HepG2 (cell line): ENCODE results near the gene FAM13B. TPM values are rescaled to one million over a fixed set of nuclear protein-coding genes. Genes with fewer than 3 reads are reported as not detected.

ENCODE experiments used
- ATAC-seq: fragments of 200-7000 bp; cut with Tn5 transposase; 3 replicates; pipeline ENCODE4 v1.9.1; 2020; ENCODE audit warnings: mild to moderate bottlenecking, moderate library complexity
- BruUV-seq: library from RNA; stranded (reverse); fragments of 400-500 nt; replicated peaks from 2 replicates; lab custom pipeline; 2021; lab: Mats Ljungman, UMichigan
- CTCF ChIA-PET: fragments of 300-600 bp; formaldehyde crosslinking; extraction: SDS; loops from one replicate; lab custom pipeline; 2021; ENCODE audit warnings: low total read pairs, inconsistent platforms, low intra/inter-chr PET ratio; lab: Yijun Ruan, JAX
- POLR2A ChIA-PET: fragments of 350-600 bp; sonication (Branson Sonifier 250); formaldehyde crosslinking; loops from one replicate; lab custom pipeline; 2020; ENCODE audit warnings: antibody characterized with exemption, inconsistent platforms; lab: Yijun Ruan, JAX
- DNase-seq: peaks from one replicate; pipeline ENCODE4 v3.0.0-alpha.2; 2015; ENCODE audit warnings: low spot score
- FAIRE-seq: peaks from 3 replicates; lab custom pipeline; 2011; peaks lifted over from hg19 to GRCh38; lab: Jason Lieb, UNC
- H2AFZ ChIP-seq: one replicate; pipeline ENCODE4 v1.6.1; 2011; ENCODE audit warnings: low read length, inconsistent platforms
- H3K27ac ChIP-seq: fragments of 300-600 bp; 3 replicates; pipeline ENCODE4 v1.8.0; 2011; ENCODE audit warnings: mixed run types, mild to moderate bottlenecking, mixed read lengths, low read length, inconsistent platforms; ENCODE audit not compliant: insufficient read depth; ENCODE audit errors: extremely low read length
- H3K27me3 ChIP-seq, 2 experiments: fragments of 200-600 bp in 1 of 2; 2 replicates in 1 of 2; 3 replicates in 1 of 2; pipeline versions ENCODE4 v1.6.0 to v1.8.0; 2011; ENCODE audit warnings: low read length in 2 of 2, mild to moderate bottlenecking in 2 of 2, moderate library complexity in 2 of 2, inconsistent platforms in 1 of 2; ENCODE audit not compliant: insufficient read depth in 2 of 2, control insufficient read depth in 1 of 2
- H3K36me3 ChIP-seq, 2 experiments: fragments of 200-600 bp in 1 of 2; replicated peaks in 1 of 2; 2 replicates in 1 of 2; 3 replicates in 1 of 2; pipeline versions ENCODE4 v1.5.1 to v1.8.0; 2011; ENCODE audit warnings: low read length in 2 of 2, inconsistent platforms in 1 of 2; ENCODE audit not compliant: insufficient read depth in 2 of 2, control insufficient read depth in 1 of 2
- H3K4me1 ChIP-seq: 2 replicates; pipeline ENCODE4 v1.5.1; 2012; ENCODE audit warnings: low read length, inconsistent platforms; ENCODE audit not compliant: insufficient read depth
- H3K4me2 ChIP-seq: 2 replicates; pipeline ENCODE4 v1.6.0; 2011; ENCODE audit warnings: low read depth, low read length, inconsistent platforms
- H3K4me3 ChIP-seq, 3 experiments: fragments of 200-600 bp in 1 of 3; sonication (generic), shearing (Covaris generic) in 1 of 3; replicated peaks in 1 of 3; 2 replicates each; pipeline ENCODE4 v1.5.1; 2011 to 2016; ENCODE audit warnings: low read length in 3 of 3, inconsistent platforms in 2 of 3, low read depth in 2 of 3, mild to moderate bottlenecking in 2 of 3, control low read depth in 1 of 3, mixed read lengths in 1 of 3; ENCODE audit not compliant: insufficient read depth in 1 of 3
- H3K79me2 ChIP-seq: one replicate; pipeline ENCODE4 v1.6.1; 2011; ENCODE audit warnings: low read length, inconsistent platforms; ENCODE audit not compliant: insufficient read depth
- H3K9ac ChIP-seq: 2 replicates; pipeline ENCODE4 v1.6.0; 2011; ENCODE audit warnings: mild to moderate bottlenecking, low read depth, low read length, inconsistent platforms; ENCODE audit not compliant: insufficient read depth
- H3K9me3 ChIP-seq: 2 replicates; pipeline ENCODE4 v1.5.1; 2012; ENCODE audit warnings: mild to moderate bottlenecking, low read length
- H4K20me1 ChIP-seq: 2 replicates; pipeline ENCODE4 v1.6.0; 2011; ENCODE audit warnings: inconsistent platforms, mild to moderate bottlenecking, low read length, moderate library complexity; ENCODE audit not compliant: insufficient read depth
- ATF7 ChIP-seq, 2 experiments: fragments of 450-650 bp in 1 of 2; sonication (generic) in 1 of 2; formaldehyde crosslinking in 1 of 2; IDR thresholded peaks; 2 replicates each; pipeline versions ENCODE4 v1.4.0 to v1.6.1; 2016 to 2020; ENCODE audit warnings: antibody characterized with exemption in 1 of 2, mild to moderate bottlenecking in 1 of 2, missing genetic modification reagents in 1 of 2
- HNF4G ChIP-seq, 2 experiments: sonication (generic) in 1 of 2; formaldehyde crosslinking in 1 of 2; IDR thresholded peaks; 2 replicates each; pipeline versions ENCODE4 v1.4.0 to v1.6.1; 2011 to 2020; ENCODE audit warnings: borderline replicate concordance in 2 of 2, low read depth in 2 of 2, mild to moderate bottlenecking in 2 of 2, low read length in 1 of 2, missing genetic modification reagents in 1 of 2, moderate library complexity in 1 of 2
- MXI1 ChIP-seq: IDR thresholded peaks from 3 replicates; pipeline ENCODE4 v1.6.1; 2012; ENCODE audit warnings: low read depth, low read length, inconsistent platforms, borderline replicate concordance
- RFX1 ChIP-seq: fragments of 450-650 bp; IDR thresholded peaks from 2 replicates; pipeline ENCODE4 v1.6.1; 2017
- ZNF207 ChIP-seq: fragments of 450-650 bp; IDR thresholded peaks from 2 replicates; pipeline ENCODE4 v1.6.1; 2016; ENCODE audit warnings: antibody characterized with exemption, borderline replicate concordance
- ZNF232 ChIP-seq: sonication (generic); formaldehyde crosslinking; IDR thresholded peaks from 2 replicates; pipeline ENCODE4 v1.4.0; 2020; ENCODE audit warnings: missing genetic modification reagents, borderline replicate concordance
- ZNF670 ChIP-seq: sonication (generic); formaldehyde crosslinking; IDR thresholded peaks from 2 replicates; pipeline ENCODE4 v1.8.0; 2022; ENCODE audit warnings: mild to moderate bottlenecking, missing genetic modification reagents, borderline replicate concordance
- WGBS: methylation state at CpG from one replicate; pipeline ENCODE4 v1.1.6; 2017; ENCODE audit warnings: low lambda C conversion rate; 5-methylcytosine and 5-hydroxymethylcytosine counted together
- in situ Hi-C: cut with HindIII; loops from 2 replicates; pipeline ENCODE4 v1.10.0; 2017; ENCODE audit warnings: low pct_unique_long_range_greater_than_20kb; ENCODE audit not compliant: extremely low pct_ligation_motif_present
- intact Hi-C: fragments of 100-400 bp; cut with micrococcal nuclease; formaldehyde crosslinking; loops from one replicate; pipeline ENCODE4 v1.10.0; 2022; ENCODE audit not compliant: unreplicated experiment
- polyA plus RNA-seq, 8 experiments: library from polyadenylated mRNA; depleted of rRNA in 3 of 8; stranded (reverse) in 7 of 8; unstranded in 1 of 8; fragments of >200 nt; fragmentation: Illumina TruSeq in 4 of 8; extraction: Trizol in 4 of 8; gene quantifications; 2 replicates each; pipeline versions ENCODE4 v1.2.1 to v1.2.3, GENCODE V29; 2011 to 2016; ENCODE audit warnings: low read depth in 4 of 8, missing spikeins in 1 of 8, mixed read lengths in 1 of 8; ENCODE audit not compliant: insufficient read depth in 1 of 8
- total RNA-seq, 5 experiments: library from RNA; depleted of rRNA; stranded (reverse); fragments of >200 nt; fragmentation: Illumina TruSeq; extraction: Trizol; gene quantifications; 2 replicates each; pipeline ENCODE4 v1.2.3, GENCODE V29; 2016; ENCODE audit warnings: low read depth in 1 of 5
- TF ChIP-seq, protein P1 (sequence below): fragments of 450-650 bp; IDR thresholded peaks from 2 replicates; pipeline ENCODE4 v1.6.1; 2017
- TF ChIP-seq, protein P2 (sequence below): sonication (generic); formaldehyde crosslinking; IDR thresholded peaks from 2 replicates; pipeline ENCODE4 v1.5.0; 2020; ENCODE audit warnings: missing genetic modification reagents
- TF ChIP-seq, protein P3 (sequence below): IDR thresholded peaks from 2 replicates; pipeline ENCODE4 v1.6.1; 2012; ENCODE audit warnings: inconsistent platforms
- TF ChIP-seq, protein P4 (sequence below): fragments of 450-650 bp; IDR thresholded peaks from 2 replicates; pipeline ENCODE4 v1.6.1; 2016
- TF ChIP-seq, protein P5 (sequence below): sonication (generic); formaldehyde crosslinking; IDR thresholded peaks from 2 replicates; pipeline ENCODE4 v1.8.1; 2023; ENCODE audit warnings: missing genetic modification reagents, inconsistent platforms, borderline replicate concordance

Gene FAM13B
- total and polyA plus RNA-seq, 2 of the 13 experiments (the other 11 are each of a cell fraction or from before 2014, with no cell fraction given): 6.9 to 11.5 TPM

DNA sequence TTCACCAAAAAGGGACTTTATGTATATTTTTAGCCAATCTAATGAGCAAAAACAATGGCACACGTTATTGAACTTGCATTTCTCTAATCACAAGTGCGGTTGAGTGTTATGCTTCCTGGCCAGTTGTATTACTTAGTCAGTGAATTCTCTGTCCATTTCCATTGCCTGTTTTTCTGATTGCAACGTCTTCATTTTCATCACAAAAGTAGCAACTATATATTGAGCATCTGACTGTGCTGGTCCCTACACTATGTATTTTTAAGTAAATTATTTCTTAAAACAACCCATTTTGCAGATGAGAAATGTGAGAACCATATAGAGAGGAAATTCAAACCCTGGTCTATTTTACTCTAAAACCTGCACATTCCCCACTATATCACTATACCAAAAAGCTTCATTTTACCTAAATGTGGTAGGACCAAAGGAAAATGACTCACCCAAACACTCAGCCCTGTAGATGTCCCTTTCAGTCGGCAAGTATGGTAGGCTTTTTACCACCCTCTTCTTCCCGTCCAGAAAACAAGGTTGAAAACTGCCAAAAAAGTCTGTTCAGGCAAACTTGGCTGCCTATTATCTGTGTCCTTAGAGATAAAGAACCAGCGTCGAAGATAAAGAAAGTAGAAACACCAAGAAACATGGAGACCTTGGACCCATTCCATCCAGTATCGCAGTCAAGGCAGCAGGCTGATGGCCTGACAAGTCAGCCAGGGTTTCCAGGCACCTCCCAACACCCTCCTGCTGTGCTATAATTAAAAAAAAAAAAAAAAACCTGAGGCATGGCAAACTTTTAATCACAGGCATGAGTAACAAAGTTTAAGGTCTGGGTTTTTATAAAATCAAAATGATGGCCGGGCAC lies 18.8 kb upstream of the FAM13B start:
- ChIA-PET POLR2A (no interaction called here), CTCF (no interaction called here)
- WGBS: 48% methylated on average over 9 of the region's 9 CpGs
- Histone ChIP-seq H3K79me2 (no peaks in the 10 kb centered on the region), H3K27ac (no peak overlapping the region), H3K36me3 (no peaks in the 10 kb centered on the region), H3K4me3 (no peak overlapping the region), H3K4me1 (peaks cover 24% of the 10 kb centered on the region), H2AFZ (no peak overlapping the region), H3K9me3 (no peaks in the 10 kb centered on the region), H3K27me3 (no peaks in the 10 kb centered on the region), H3K9ac (no peak overlapping the region), H3K4me2 (no peak overlapping the region), H4K20me1 (no peaks in the 10 kb centered on the region)
- intact Hi-C loops: no loop called here
- no peak for DNase-seq
- in situ Hi-C loops: no loop called here
- no TSS peak for BruUV-seq
- FAIRE-seq: no peak
- no peak for ATAC-seq
- TF ChIP-seq, protein P1, sequence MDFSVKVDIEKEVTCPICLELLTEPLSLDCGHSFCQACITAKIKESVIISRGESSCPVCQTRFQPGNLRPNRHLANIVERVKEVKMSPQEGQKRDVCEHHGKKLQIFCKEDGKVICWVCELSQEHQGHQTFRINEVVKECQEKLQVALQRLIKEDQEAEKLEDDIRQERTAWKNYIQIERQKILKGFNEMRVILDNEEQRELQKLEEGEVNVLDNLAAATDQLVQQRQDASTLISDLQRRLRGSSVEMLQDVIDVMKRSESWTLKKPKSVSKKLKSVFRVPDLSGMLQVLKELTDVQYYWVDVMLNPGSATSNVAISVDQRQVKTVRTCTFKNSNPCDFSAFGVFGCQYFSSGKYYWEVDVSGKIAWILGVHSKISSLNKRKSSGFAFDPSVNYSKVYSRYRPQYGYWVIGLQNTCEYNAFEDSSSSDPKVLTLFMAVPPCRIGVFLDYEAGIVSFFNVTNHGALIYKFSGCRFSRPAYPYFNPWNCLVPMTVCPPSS: no peak
- TF ChIP-seq ZNF232: no peak
- TF ChIP-seq, protein P2, sequence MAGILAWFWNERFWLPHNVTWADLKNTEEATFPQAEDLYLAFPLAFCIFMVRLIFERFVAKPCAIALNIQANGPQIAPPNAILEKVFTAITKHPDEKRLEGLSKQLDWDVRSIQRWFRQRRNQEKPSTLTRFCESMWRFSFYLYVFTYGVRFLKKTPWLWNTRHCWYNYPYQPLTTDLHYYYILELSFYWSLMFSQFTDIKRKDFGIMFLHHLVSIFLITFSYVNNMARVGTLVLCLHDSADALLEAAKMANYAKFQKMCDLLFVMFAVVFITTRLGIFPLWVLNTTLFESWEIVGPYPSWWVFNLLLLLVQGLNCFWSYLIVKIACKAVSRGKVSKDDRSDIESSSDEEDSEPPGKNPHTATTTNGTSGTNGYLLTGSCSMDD (CRISPR knock-in tag): no peak
- no peak for TF ChIP-seq ZNF670 (CRISPR knock-in tag)
- TF ChIP-seq, protein P3, sequence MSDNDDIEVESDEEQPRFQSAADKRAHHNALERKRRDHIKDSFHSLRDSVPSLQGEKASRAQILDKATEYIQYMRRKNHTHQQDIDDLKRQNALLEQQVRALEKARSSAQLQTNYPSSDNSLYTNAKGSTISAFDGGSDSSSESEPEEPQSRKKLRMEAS: no peak
- no peak for TF ChIP-seq ATF7 (IDR thresholded peaks at IDR 0.05)
- no peak for TF ChIP-seq ATF7 (CRISPR knock-in tag; IDR thresholded peaks at IDR 0.05)
- TF ChIP-seq, protein P4, sequence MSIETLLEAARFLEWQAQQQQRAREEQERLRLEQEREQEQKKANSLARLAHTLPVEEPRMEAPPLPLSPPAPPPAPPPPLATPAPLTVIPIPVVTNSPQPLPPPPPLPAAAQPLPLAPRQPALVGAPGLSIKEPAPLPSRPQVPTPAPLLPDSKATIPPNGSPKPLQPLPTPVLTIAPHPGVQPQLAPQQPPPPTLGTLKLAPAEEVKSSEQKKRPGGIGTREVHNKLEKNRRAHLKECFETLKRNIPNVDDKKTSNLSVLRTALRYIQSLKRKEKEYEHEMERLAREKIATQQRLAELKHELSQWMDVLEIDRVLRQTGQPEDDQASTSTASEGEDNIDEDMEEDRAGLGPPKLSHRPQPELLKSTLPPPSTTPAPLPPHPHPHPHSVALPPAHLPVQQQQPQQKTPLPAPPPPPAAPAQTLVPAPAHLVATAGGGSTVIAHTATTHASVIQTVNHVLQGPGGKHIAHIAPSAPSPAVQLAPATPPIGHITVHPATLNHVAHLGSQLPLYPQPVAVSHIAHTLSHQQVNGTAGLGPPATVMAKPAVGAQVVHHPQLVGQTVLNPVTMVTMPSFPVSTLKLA: no peak
- TF ChIP-seq, protein P5, sequence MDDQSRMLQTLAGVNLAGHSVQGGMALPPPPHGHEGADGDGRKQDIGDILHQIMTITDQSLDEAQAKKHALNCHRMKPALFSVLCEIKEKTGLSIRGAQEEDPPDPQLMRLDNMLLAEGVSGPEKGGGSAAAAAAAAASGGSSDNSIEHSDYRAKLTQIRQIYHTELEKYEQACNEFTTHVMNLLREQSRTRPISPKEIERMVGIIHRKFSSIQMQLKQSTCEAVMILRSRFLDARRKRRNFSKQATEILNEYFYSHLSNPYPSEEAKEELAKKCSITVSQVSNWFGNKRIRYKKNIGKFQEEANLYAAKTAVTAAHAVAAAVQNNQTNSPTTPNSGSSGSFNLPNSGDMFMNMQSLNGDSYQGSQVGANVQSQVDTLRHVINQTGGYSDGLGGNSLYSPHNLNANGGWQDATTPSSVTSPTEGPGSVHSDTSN: no peak
- TF ChIP-seq MXI1: no peak
- no peak for TF ChIP-seq ZNF207
- TF ChIP-seq HNF4G (IDR thresholded peaks at IDR 0.05; ENCODE audit: borderline replicate concordance, low read depth, low read length): no peak
- TF ChIP-seq HNF4G (CRISPR knock-in tag; IDR thresholded peaks at IDR 0.05; ENCODE audit: borderline replicate concordance, low read depth): no peak
- no peak for TF ChIP-seq RFX1
